ENCODE measurements around the gene CPHXL. TPM values are rescaled to one million over a fixed set of nuclear protein-coding genes. Genes with fewer than 3 reads are reported as not detected.

CPHXL gene
- polyA plus RNA-seq, 1 of the 3 experiments (the other 2 are of a cell fraction): not detected

GRCh38 chr16:75676909-75677308 is 49.4 kb downstream of the CPHXL start, which contains the start of gene CPHXL2:
CPHXL2 (minus strand) TSS chr16:75677009; CDS start chr16:75676999, 10 bp downstream.
- no peak within 1 kb of the TSS for H2AFZ ChIP-seq (ENCODE audit: low read depth)
- no peak for DNase-seq
- no peak within 1 kb of the TSS for H3K4me2 ChIP-seq
- no peaks in the 10 kb centered on the region for H3K79me2 ChIP-seq (ENCODE audit: insufficient read depth)
- H3K27ac ChIP-seq (ENCODE audit: low read depth in 2 of 2, low read length in 1 of 2): no peak within 1 kb of the TSS
- H3K36me3 ChIP-seq (replicated peaks in 1 of 2; ENCODE audit: control insufficient read depth in 1 of 2, insufficient read depth in 2 of 2, low read length in 1 of 2): no peaks in the 10 kb centered on the region
- ChIA-PET POLR2A (no interaction called here), CTCF (no interaction called here)
- TF ChIP-seq TCF12 (IDR thresholded peaks at IDR 0.05) (no peak), NFIC (IDR thresholded peaks at IDR 0.05; ENCODE audit: borderline replicate concordance) (no peak), RFX5 (IDR thresholded peaks at IDR 0.05; ENCODE audit: low read length) (no peak), SMC3 (IDR thresholded peaks at IDR 0.05; ENCODE audit: low read depth, low read length) (no peak), GATA2 (CRISPR knock-in tag; IDR thresholded peaks at IDR 0.05) (no peak), EZH2phosphoT487 (IDR thresholded peaks at IDR 0.05; ENCODE audit: borderline replicate concordance, low read depth) (no peak), PBX3 (IDR thresholded peaks at IDR 0.05) (no peak), NRF1 (IDR thresholded peaks at IDR 0.05; ENCODE audit: low read depth, low read length) (no peak), REST (IDR thresholded peaks at IDR 0.05; ENCODE audit: low read depth, low read length) (no peak), CHD2 (IDR thresholded peaks at IDR 0.05; ENCODE audit: low read length, partially characterized antibody) (no peak), FOSL2 (IDR thresholded peaks at IDR 0.05; ENCODE audit: borderline replicate concordance, low read depth) (no peak), EP300 (IDR thresholded peaks at IDR 0.05; ENCODE audit: borderline replicate concordance in 1 of 2, low read depth in 1 of 2, low read length in 1 of 2) (no peak), MAX (IDR thresholded peaks at IDR 0.05; ENCODE audit: low read depth) (no peak), GABPA (IDR thresholded peaks at IDR 0.05; ENCODE audit: low read depth) (no peak), TEAD4 (IDR thresholded peaks at IDR 0.05; ENCODE audit: borderline replicate concordance, insufficient read depth) (no peak), IRF3 (IDR thresholded peaks at IDR 0.05; ENCODE audit: low read depth, low read length) (no peak)
- TF ChIP-seq, protein P1, sequence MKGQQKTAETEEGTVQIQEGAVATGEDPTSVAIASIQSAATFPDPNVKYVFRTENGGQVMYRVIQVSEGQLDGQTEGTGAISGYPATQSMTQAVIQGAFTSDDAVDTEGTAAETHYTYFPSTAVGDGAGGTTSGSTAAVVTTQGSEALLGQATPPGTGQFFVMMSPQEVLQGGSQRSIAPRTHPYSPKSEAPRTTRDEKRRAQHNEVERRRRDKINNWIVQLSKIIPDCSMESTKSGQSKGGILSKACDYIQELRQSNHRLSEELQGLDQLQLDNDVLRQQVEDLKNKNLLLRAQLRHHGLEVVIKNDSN (IDR thresholded peaks at IDR 0.05; ENCODE audit: borderline replicate concordance, low read depth): no peak
- H3K9ac ChIP-seq: no peak within 1 kb of the TSS
- no peaks in the 10 kb centered on the region for H3F3A ChIP-seq (replicated peaks; ENCODE audit: insufficient read depth)
- H3K27me3 ChIP-seq (ENCODE audit: insufficient read depth): no peaks in the 10 kb centered on the region
- H3K9me2 ChIP-seq: no peaks in the 10 kb centered on the region
- WGBS (ENCODE audit: low lambda C conversion rate): 46% methylated on average over 4 of the region's 4 CpGs
- no peaks in the 10 kb centered on the region for H3K4me1 ChIP-seq (ENCODE audit: control insufficient read depth in 1 of 2, insufficient read depth in 2 of 2, low read depth in 1 of 2, low read length in 1 of 2)
- no peaks in the 10 kb centered on the region for H3K9me3 ChIP-seq
- no peak within 1 kb of the TSS for H3K4me3 ChIP-seq (ENCODE audit: low read depth in 2 of 2, low read length in 1 of 2)
- no peaks in the 10 kb centered on the region for H4K20me1 ChIP-seq (ENCODE audit: insufficient read depth)

Measured in SK-N-SH (cell line).